NCI-H128 (cell line): Measurements from ENCODE around the gene ZDHHC23.

Source experiments
- DNase-seq: peaks from one replicate; lab custom pipeline; 2025; ENCODE audit not compliant: unreplicated experiment; lab: John Stamatoyannopoulos, UW

ZDHHC23 gene

GRCh38 chr3:113985541-113985940 is 37.7 kb downstream of the ZDHHC23 start:
- DNase-seq, result no peak

- DNase-seq, result no peak
Observed at GRCh38 chr3:114005481-114005880, 57.7 kb downstream of the ZDHHC23 start.

GRCh38 chr3:114011059-114011797 is 63.4 kb downstream of the ZDHHC23 start:
- no peak for DNase-seq
